OCI-LY3 (cell line): ENCODE measurements around the gene RBM11.

Source experiments
- EZH2phosphoT487 ChIP-seq: fragments of 200-600 bp; shearing (Covaris generic); IDR thresholded peaks from 2 replicates; pipeline ENCODE4 v1.6.1; 2018; ENCODE audit warnings: antibody characterized with exemption, mixed run types, low read depth
- TF ChIP-seq, protein P1 (sequence below): fragments of 200-600, 300-600 bp; sonication (generic); IDR thresholded peaks from 2 replicates; pipeline ENCODE4 v1.5.1; 2014; ENCODE audit warnings: antibody characterized with exemption, low read length, low read depth

DNA sequence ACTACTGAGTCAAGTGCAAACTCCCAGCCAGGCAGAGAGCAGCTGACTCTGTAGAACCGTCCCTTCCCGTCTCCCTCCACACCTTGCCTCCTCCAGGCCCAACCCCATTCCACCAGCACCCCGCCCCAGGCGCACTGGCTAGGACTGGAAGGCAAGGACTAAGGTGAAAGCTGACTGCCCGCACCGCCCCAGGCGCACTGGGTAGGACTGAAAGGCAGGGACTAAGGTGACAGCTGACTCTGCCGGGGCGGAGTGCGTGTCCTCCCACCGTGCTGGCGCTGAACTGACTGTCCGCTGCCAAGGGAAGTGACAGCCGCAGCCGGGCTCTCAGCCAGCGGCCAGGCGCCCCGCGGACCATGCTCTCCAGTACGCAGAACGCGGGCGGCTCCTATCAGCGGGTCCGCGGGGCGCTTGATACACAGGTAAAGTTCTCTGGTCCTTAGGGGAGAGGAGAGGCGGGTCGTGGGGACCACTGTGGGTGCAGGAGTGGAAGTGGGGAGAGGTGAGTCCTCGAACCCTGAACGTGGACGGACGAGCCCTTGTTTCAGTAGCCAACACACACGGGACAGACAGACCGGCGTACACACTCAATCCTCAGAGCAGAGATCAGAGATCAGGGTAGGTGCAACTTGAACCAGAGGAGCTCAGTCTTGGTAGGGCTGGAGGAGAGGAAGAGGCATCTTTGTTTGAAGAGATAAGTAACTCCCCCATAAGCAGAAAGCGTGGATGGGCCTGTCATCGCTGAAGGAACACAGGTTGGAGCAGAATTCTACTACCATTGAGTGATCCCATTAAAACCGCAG, 58.0 kb downstream of the RBM11 start:
- TF ChIP-seq, protein P1, sequence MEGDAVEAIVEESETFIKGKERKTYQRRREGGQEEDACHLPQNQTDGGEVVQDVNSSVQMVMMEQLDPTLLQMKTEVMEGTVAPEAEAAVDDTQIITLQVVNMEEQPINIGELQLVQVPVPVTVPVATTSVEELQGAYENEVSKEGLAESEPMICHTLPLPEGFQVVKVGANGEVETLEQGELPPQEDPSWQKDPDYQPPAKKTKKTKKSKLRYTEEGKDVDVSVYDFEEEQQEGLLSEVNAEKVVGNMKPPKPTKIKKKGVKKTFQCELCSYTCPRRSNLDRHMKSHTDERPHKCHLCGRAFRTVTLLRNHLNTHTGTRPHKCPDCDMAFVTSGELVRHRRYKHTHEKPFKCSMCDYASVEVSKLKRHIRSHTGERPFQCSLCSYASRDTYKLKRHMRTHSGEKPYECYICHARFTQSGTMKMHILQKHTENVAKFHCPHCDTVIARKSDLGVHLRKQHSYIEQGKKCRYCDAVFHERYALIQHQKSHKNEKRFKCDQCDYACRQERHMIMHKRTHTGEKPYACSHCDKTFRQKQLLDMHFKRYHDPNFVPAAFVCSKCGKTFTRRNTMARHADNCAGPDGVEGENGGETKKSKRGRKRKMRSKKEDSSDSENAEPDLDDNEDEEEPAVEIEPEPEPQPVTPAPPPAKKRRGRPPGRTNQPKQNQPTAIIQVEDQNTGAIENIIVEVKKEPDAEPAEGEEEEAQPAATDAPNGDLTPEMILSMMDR = no peak
- TF ChIP-seq EZH2phosphoT487 = no peak
